Effector CD8-positive, alpha-beta T cell (primary cell): ENCODE results near the gene ZNRD2.
"Not testable (repeated sequence)": the region's sequence is repeated elsewhere in the genome, so short reads cannot be mapped to it uniquely, and the experiment has no call there.

Source experiments
- DNase-seq: peaks from one replicate; lab custom pipeline; 2025; lab: John Stamatoyannopoulos, UW

The ZNRD2 gene

DNA sequence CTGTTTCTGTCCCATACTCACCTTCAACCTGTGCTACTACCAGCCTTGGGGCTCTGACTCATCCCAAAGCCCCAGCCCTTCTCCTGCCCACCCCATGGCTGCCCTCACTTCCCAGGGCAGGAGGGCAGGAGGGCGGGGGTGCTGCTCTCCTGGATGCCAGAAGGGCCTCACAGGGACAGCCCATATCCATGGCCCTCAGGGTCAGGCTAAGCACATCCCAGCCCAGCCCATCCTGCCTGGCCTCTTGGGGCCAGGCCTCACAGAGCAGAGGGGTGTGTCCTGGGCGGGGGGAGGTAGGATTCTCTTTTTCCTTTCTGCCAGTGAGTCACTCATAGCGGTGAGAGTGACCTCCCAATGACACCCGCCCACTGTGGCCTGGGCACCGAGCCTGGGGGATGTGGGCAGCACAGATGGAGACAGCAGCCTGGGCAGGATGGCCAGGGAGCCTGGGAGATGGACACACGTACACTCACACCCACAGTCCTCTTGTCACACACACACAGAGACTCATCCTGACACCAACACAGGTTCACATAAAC is 14.5 kb upstream of the ZNRD2 start:
- DNase-seq: no peak

- no peak for DNase-seq
These were observed 13.6 kb upstream of the ZNRD2 start for GRCh38 chr11:65556470-65557279.

DNA sequence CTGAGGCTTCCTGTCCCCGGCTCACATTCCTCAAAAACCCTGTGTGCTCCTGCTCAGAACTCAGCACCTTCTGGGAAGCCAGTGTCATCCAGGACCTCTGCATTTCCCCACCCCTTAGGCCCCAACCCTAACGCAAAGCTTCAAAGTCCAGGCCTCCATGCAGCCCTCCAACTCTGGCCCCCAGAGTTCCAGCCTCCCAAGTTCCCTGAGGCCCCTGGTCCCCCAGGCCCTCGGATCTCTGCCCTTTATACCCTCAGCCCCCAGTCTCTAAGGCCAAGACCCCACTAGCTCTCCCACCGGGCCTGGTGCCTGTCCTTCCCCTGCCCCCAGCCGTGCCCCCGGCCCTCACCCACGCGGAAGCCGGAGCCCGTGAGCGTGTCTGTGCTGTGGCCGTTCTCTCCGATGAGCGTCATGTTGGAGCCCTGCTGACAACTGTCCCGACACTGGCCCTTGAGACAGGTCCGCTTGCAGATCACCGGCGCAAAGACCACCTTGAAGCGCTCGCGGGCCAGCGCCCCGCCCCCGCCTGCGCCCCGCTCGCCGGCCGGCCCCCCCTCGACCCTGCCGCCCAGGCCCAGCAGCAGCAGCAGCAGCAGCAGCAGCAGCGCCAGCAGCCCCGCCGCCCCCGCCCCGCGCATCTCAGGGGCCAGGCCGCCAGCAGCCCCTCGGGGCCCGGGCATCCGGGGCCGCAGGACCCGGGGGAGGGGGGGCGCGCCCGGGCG is 12.8 kb upstream of the ZNRD2 start:
- no peak for DNase-seq

DNA sequence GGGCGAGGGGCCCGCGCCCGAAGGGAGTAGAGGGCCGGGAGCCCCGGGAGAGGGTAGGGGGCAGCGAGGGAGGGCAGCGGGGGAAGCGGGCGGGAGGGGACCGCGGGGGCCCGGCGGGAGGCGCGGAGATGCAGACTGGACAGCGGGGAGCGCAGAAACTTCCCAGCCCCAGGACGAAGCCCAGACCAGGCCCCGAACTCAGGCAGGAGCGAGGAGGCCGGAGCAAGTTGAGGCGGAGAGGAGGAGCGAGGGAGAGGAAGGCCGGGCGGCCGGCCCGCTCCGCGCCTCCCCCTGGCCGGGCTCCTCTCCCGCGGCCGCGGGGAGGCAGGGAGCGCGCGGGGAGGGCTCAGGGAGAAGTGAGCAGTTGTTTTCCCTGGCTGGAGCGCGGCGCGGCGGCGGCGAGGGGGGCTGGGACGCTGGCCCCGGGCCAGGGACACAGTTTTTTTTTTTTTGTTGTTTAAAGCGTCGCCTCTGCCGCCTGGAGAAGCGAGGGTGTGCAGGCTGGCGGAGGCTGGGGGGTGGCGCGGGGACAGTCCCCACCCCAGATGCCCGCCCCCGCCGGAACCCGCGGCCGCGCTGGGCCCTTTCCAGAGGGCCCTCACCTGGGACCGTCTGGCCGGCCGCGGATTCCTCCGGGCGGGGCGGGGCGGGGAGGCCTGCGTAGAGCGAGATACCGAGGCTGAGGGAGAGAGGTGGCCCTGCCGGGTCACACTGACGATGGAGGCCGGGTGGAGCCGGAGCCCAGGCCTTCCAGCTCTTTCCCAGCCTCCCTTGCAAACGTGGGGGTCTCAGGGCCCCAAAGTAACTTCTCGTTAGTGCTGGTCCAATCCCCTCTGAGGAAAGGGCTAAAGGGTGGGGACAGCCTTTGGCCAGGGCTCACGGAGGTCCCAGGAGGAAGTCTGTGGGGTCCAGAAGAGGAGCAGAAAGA is 12.0 kb upstream of the ZNRD2 start, which contains the start of gene LTBP3:
TSS of gene LTBP3 (minus strand) at position 358 of the 928 bp plus-strand sequence. CDS start 400 bp downstream, outside the sequence.
- DNase-seq: peak; percentile 23

- no peak for DNase-seq
These were observed 11.3 kb upstream of the ZNRD2 start for GRCh38 chr11:65558930-65559509.

DNA sequence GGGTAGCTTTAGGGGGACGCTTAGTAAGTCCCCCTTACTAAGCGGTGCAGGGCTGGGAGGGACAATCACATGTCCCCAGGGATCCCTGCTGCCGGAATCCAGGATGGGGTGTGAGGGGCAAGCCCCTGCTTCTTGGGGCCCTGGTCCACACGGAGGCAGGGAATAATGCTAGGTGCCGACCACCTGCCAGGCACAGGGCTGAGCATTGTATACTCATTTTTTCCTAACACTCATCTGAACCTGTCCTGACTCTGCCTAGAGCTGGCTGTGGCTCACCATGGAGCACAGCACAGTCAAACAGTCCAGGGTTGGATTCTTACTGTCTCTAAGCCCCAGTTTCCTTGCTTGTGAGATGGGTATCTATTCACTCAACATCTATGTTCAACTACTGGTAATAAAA is 10.7 kb upstream of the ZNRD2 start:
- no peak for DNase-seq

GRCh38 chr11:65559951-65560537 is 10.2 kb upstream of the ZNRD2 start:
- no peak for DNase-seq

DNA sequence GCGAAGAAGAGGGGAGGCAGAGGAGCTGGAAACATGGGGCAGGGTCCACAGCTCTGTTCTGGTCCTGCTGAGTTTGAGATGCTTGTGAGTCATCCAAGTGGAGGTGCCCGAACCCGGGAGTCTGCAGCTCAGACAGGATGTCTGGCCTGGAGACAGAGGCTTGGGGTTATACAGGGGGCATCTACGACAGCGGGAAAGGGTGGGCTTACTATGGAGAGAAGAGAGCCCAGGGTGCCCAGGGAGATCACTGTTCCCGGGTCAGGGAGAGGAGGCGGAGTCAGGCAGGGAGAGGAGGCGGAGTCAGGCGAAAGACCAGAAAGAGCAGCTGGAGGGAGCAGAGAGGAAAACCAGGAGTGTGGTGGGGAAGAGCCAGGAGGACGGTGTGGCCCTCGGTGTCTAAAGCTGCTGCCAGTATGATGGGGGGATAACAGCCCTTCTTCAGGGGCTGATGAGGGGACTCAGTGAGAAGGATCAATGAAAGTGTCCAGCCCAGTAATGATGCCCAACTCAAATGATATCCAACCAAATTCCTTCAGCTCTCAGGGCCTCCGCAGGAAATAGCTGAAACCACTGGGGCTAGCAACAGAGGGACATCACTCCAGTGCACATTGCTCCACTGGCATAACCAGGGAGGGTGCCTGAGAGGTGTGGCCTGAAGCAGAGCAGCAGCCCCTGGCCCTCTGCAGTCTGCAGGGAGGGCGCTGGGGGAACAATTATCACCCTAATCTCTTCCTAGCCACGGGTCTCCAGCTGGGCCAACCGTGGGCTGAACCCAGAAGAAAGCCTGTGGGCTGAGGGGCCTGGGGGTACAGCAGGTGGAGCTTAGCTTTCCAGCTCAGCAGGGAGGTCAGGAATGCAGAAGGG is 9.5 kb upstream of the ZNRD2 start:
- DNase-seq: no peak

GRCh38 chr11:65562020-65562419 is 8.3 kb upstream of the ZNRD2 start:
- no peak for DNase-seq

- no peak for DNase-seq
These were observed 7.5 kb upstream of the ZNRD2 start for GRCh38 chr11:65562788-65563187.

- DNase-seq: no peak
These were observed 6.7 kb upstream of the ZNRD2 start for GRCh38 chr11:65563601-65564000.

DNA sequence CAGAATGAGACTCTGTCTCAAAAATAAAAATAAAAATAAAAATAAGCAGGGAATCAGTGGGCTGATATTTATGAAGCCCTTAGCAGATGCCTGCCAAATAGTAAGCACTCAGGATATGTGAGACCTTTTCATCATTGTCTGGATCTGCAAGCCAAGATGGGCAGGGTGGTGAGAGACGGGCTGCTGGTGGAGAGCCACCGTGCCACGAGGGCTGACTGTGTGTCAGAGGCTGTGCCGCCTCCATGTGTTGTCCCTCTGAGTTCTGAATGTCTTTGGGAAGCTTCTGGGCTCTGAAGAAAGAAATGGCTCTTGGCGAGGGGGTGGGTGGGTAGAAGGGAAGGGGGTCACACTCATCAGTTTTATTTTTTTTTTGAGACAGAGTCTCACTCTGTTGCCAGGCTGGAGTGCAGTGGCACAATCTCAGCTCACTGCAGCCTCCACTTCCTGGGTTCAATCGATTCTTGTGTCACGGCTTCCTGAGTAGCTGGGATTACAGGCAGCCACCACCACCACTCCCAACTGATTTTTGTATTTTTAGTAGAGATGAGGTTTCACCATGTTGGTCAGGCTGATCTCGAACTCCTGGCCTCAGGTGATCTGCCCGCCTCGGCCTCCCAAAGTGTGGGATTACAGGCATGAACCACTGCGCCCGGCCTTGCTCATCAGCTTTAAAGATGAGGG is 5.3 kb upstream of the ZNRD2 start:
- DNase-seq: not testable (repeated sequence)

GRCh38 chr11:65565624-65566453 is 4.4 kb upstream of the ZNRD2 start:
- DNase-seq: no peak

DNA sequence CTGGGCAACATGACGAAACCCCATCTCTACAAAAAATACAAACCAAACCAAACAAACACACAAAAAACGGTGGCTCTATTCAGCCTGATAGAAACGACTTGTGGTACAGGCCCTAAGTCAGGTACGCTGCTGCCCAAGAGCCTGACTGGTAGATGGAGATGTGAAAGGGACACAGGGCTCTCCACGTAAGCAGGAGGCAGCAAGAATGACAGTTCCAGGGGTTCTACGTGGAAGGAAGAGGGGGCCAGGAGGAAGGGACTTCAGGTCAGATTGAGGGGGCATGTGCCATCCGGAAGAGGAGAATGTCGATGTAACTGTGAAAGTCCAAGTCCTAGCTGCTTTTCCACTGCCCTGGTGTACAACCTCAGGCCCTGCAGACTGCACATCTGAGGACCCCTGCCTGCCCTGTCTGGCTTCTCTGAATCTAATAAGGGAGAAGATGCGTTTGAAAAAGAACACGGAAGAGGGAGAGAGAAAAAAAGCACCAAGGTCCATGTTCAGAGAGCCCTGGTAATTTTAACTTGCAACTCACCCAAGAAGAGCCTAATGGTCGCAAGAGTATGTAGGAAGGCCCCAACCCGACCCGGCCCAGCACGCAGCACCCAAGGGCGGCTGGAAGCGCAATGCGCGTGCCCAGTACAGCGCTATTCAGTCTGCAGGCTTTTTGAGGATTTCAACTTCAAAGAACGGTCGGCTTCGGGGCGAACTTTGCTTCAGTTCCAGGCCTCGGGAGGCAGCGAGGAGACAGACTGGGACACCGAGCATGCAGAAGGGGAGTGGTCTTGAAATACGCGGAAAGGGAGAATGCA is 909 bp upstream of the ZNRD2 start:
- no peak for DNase-seq

GRCh38 chr11:65571420-65571819 is 1.1 kb downstream of the ZNRD2 start:
- no peak for DNase-seq

DNA sequence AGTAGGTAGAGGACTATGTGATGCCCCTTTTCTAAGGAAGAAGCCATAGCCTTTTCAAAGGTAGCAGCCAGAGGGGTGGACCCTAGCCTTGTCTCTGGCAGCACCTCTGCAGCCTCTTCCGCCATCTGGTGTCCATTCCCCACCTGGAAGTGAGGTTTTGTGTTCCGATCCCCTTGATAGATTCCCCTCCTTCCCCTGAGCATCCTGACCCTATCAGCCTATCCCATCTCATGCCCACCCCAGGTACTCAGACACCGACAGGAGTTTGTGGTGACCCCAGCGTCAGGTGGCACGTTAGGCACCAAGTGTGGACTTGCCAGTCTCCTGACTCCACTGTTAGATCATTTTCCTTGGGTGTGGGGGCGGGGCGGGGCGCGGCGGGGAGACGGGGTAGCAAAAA is 1.7 kb downstream of the ZNRD2 start:
- no peak for DNase-seq

DNA sequence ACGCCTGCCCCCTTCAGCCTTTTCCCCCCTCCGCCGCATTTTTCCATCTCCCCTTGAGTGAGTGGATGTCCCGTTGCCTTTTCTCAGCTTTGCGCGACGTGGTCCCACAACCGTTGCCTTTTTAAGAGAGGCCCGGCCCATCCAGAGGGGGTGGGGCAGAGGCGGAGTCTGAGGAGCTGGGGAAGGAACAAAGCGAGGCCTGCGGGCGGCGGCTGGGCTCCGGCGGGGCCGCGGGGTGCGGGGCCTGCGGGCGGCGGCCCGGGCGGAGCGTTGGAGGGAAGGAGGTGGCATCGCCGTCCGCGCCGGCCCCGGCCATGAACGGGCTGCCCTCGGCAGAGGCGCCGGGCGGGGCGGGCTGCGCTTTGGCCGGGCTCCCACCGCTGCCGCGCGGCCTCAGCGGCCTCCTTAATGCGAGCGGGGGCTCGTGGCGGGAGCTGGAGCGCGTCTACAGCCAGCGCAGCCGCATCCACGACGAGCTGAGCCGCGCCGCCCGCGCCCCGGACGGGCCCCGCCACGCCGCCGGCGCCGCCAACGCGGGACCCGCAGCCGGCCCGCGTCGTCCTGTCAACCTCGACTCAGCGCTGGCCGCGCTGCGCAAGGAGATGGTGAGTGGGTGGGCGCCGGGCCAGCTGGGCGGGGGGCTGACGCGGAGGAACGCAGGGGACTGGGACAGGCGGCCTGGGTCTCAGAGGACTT is 2.2 kb downstream of the ZNRD2 start, which contains the start of gene FAM89B:
TSS of gene FAM89B (plus strand) at position 183 of the 696 bp plus-strand sequence. CDS start at position 315, 132 bp downstream.
- peak; percentile 76 for DNase-seq
